ENCODE data around the gene THEM4. TPM values are rescaled to one million over a fixed set of nuclear protein-coding genes. Genes with fewer than 3 reads are reported as not detected.
A peak's percentile ranks its signal among the peaks of the same experiment; 100 is the strongest.

Gene THEM4
- total and polyA plus RNA-seq, 2 of the 8 experiments (the other 6 are each of a cell fraction or from before 2014, with no cell fraction given) = 9.9 to 11.2 TPM

- no peak for TF ChIP-seq SIRT6 (IDR thresholded peaks at IDR 0.05; ENCODE audit: low read length)
- no peak for TF ChIP-seq CBX5 (IDR thresholded peaks at IDR 0.05; ENCODE audit: low read depth, low read length)
- 0 out of 2 replicates have a peak, but pooled peaks have one; percentile 14 for TF ChIP-seq FOSL1 (IDR thresholded peaks at IDR 0.05; ENCODE audit: insufficient read depth, low read depth, low read length)
- TF ChIP-seq KDM5A (IDR thresholded peaks at IDR 0.05; ENCODE audit: low read length) = no peak
- no peak for TF ChIP-seq CBX8 (IDR thresholded peaks at IDR 0.05; ENCODE audit: borderline replicate concordance, low read depth, low read length)
- TF ChIP-seq EP300 (IDR thresholded peaks at IDR 0.05; ENCODE audit: borderline replicate concordance in 1 of 2, low read depth in 2 of 2, low read length in 2 of 2) = peak in 1 of 2 experiments; percentile 44; a peak in 1 of 3 replicates
- no peak for TF ChIP-seq MAFK (IDR thresholded peaks at IDR 0.05; ENCODE audit: low read depth, low read length)
- TF ChIP-seq KDM1A (IDR thresholded peaks at IDR 0.05; ENCODE audit: borderline replicate concordance, low read length) = peak; percentile 25; the same call in 1 of the 2 replicates
- TF ChIP-seq SP1 (IDR thresholded peaks at IDR 0.05; ENCODE audit: low read depth, low read length) = no peak; the same call in 1 of the 2 replicates
- no peak for TF ChIP-seq SUZ12 (IDR thresholded peaks at IDR 0.05; ENCODE audit: low read length)
- no peak for TF ChIP-seq USF2 (IDR thresholded peaks at IDR 0.05; ENCODE audit: low read length)
- TF ChIP-seq RNF2 (IDR thresholded peaks at IDR 0.05; ENCODE audit: borderline replicate concordance, low read depth, low read length, missing control alignments, poor library complexity, severe bottlenecking) = no peak
- peak; percentile 77 for TF ChIP-seq TAF1 (IDR thresholded peaks at IDR 0.05; ENCODE audit: low read depth, low read length)
- TF ChIP-seq ASH2L (IDR thresholded peaks at IDR 0.05; ENCODE audit: low read length) = peak; percentile 87
- no peak for TF ChIP-seq BCL11A (IDR thresholded peaks at IDR 0.05; ENCODE audit: low read depth in 2 of 2, low read length in 2 of 2)
- TF ChIP-seq POU5F1 (IDR thresholded peaks at IDR 0.05; ENCODE audit: low read depth, low read length) = 0 out of 2 replicates have a peak, but pooled peaks have one; percentile 57
- TF ChIP-seq HDAC2 (IDR thresholded peaks at IDR 0.05; ENCODE audit: borderline replicate concordance in 1 of 2, low read depth in 2 of 2, low read length in 2 of 2) = peak in 1 of 2 experiments; percentile 9; a peak in 1 of 4 replicates
- TF ChIP-seq BRCA1 (IDR thresholded peaks at IDR 0.05; ENCODE audit: low read depth, low read length) = no peak
Observed at GRCh38 chr1:151909167-151910149, at the start of gene THEM4 (continued).
